GM18873 (cell line): Measurements from ENCODE around the gene UBE2M.

Experiments used
- ATAC-seq: cut with Tn5 transposase; IDR thresholded peaks from one replicate; pipeline ENCODE4 v1.9.1; 2021; ENCODE audit warnings: mild to moderate bottlenecking, moderate library complexity, moderate number of reproducible peaks; ENCODE audit not compliant: unreplicated experiment, low FRiP score

UBE2M gene

DNA sequence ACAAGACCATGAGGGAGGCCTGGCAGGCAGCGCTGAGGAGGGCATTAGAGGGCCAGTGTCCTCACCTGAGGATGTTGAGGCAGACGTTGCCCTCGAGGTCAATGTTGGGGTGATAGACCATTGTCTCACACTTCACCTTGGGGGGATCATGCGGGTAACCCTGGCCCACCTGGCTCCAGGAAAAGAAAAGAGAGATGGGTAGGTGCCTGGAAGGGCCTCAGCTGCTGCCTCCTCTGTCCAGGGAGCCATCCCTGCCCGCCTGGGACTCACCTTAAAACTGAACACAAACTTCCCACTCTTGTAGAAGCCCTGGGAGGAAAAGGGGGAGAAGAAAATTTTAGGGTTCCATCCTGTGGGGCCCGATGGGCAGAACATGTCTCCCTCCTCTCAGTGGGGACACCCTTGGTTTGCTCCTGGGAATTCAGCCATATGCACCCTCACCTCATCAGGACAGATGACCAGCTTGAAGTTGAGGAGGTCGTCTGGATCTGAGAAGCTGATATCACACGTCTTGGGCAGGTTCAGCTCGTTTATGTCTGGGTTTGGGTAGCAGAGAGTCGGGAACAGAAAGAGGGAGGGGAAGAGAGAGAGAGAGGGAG lies 1.7 kb downstream of the UBE2M start:
- no peak for ATAC-seq

DNA sequence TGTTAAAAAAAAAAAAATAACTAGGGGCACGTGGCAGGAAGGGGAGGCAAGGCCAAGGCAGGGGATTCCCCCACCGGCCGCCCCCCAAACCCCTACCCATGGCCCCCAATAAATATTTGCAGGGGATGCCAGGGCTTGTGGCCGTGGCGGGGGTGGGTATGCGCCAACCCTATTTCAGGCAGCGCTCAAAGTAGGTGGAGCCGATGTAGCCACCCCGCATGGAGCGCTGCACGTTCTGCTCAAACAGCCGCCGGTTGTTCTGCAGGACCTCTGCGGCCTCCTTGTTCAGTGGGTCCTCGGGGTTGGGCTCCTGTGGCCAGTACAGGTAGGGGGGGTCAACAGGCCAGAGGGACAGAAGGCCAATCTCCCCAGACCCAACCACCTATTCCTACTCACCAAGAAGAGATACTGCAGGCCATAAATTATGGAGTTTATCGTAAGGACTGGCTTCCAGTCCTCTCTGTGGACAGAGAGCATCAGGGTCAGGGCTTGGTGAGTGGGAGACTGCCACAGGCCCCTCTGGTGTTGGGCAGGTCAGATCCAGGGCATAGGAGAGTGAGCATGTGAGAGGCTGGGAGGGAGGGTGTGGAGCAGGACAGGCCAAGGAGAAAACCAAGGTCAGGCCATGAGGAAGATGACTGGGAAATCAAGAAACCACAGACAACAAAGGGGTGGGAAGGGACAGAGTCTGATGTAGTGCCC lies 2.3 kb downstream of the UBE2M start:
- no peak for ATAC-seq

DNA sequence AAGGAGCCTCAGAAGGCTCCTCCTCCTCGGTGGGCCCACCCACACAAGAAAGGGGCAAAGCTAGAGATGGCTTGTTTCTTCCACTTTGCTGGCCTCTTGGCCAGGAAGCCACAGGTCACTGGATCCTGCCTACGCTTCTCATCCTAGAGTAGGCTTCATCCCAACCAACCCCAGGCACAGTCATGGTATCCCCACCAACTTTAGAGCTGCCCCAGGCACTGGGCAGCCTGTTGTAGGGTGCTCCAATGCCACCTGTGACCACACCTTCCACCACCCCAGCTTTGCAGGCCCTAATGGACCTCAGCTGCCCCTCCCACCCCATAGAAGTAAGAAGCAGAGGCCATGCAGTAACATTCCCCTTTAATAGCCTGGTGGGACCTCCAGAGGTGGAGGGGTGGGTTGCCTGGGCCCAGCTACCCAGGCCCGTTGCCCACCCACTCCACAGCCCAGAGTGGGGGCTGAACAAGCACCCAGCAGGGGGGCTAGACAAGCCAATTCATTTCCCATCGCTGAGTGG lies 3.0 kb downstream of the UBE2M start:
- ATAC-seq: no peak

DNA sequence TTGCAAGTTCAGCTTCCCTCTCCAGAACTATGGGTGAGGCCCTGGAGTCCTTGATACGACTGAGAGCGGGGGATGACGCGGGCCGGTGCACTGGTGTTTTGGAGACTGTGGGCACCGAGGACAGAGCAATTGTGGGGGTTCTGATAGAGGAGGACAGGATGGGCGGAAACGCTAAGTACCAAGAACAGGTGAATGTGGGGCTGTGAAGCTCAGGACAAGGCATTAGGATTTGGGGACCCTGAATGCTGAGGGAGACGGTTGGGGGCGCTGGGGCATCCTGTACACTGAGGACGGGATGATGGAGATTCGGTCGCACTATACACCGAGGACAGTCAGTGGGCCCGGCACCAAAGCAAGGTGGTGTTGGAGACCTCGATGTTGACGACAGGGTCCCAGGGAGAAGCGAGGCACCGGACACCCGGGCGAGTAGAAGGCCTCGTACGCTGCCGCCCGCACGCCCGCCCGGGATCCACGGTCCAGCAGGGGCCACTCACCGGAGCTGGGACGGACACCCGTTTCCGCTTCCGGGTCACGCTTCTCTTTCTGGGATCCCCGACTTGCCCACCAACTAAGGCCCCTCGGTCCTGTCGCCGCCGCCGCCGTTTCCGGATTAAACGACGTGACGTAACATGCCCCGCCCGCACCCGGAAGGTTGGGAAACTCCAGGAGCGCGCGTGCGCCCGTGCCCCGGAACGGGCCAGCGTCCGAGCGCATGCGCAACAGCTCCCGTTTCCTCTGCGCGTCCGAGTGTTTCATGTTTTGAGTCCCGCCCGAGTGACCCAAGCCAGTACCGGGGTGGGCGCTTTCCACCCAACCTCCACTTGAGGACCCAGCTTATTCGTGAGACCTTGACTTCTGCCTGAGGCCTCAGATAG lies 3.7 kb downstream of the UBE2M start, which contains the start of gene CHMP2A:
TSS of gene CHMP2A (minus strand) at position 612 of the 875 bp plus-strand sequence. CDS start 893 bp downstream, outside the sequence.
- ATAC-seq: peak; percentile 26

DNA sequence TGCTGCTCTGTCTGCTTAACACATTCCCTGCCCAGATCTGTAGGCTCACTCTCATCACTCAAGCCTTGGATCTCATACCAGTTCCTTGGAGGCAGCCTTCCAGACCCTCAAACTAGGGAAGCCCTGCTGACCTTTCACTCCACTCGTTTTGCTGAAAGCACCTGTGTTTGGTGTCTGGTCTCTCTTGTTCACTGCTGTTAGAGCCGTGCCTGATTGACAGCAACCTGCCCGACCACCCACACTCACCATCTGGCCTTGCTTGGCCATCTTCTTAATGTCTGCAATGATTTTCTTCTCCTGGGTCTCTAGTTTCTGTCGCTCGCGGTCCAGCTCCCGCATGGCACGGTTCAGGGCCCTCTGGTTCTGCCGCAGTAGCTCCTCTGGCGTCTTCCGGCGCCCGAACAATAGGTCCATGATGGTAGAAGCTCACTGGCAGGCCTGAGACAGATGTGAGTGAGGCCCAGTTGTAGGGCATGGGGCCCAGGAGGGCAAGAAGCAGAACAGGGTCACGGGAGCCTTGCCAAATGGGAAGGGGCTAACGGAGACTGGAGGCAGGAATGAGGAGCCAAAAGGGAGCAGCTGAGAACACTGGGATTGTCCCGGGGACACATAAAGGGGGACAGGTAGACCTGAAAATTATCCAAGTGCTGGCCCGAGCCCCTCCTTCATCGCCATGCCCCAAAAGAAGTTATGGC lies 4.5 kb downstream of the UBE2M start:
- ATAC-seq: no peak

DNA sequence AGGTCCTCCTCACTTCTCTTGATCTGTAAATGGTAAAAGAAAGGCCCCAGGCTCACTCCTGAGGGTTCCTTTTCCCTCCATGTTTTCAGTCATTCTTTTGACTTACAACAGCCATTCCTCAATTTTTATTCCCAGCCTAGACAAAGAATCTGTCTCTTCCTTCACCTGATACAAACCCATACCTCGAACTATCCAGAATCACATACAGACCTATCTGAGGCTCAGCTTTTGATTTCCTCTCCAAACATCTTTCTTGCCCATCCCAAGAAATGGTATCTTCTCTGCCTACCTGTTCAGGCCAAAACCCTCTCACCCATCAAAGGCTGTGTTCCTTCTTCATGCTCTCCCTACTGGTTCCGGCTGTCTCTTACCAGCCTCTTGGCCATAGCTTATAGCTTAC lies 5.8 kb downstream of the UBE2M start:
- no peak for ATAC-seq

DNA sequence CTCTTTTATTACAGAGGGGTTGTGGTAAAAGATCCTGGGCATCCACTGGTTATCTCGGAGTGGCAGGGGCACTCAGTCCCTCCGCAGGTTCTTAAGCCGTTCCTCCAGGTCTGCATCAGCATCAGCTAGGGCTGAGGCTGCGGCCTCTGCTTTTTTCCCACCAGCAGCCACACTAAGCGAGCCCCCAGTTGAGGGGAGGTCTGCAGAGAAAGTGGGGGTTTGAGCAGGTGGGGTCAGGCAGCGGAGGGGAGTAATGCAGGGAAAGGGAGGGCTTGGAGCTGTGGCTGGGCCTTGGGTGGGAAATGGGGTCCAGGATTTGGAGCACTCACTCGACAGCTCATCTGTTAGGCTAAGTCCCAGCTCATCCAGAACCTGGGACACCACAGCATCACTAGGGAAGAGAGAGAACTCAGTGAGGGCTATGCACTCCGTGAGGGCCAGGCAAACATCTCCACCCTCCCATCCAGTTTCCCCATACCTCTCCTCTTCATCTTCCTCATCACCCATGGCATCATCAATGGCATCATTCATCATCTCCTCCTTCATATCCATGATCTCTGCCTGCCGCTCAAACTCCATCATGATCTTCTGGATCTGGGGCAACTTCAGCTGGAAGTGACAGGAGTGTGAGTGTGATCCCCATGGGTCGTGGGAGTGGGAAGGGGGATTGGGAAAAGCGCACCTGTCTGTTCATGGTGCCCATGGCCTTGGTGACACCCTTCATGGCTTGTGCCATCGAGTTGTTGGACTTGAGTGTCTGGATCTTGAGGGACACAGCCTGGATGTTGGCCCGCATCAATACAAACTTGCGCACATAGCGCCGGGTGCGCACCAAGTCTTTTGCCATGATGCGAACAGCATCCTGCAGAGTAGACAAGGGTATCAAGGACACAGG lies 6.6 kb downstream of the UBE2M start:
- no peak for ATAC-seq

DNA sequence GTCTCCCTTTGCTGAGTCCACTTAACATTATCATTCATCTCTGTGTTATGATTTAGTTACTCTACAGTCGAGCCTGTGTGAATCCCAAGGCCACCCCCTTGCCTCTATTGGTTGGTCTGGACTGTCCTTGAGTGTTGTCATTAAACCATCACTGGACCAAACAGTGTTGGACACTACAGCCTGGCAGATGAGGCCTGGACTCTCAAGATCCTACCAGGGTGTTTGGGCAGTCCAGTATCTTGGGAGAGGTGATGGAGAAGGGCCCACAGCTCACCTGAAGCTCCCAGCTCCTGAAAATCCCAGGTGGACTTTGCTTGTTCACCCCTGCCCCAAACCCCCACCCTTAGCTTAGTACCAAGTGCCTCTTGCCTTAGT lies 7.3 kb downstream of the UBE2M start:
- no peak for ATAC-seq

DNA sequence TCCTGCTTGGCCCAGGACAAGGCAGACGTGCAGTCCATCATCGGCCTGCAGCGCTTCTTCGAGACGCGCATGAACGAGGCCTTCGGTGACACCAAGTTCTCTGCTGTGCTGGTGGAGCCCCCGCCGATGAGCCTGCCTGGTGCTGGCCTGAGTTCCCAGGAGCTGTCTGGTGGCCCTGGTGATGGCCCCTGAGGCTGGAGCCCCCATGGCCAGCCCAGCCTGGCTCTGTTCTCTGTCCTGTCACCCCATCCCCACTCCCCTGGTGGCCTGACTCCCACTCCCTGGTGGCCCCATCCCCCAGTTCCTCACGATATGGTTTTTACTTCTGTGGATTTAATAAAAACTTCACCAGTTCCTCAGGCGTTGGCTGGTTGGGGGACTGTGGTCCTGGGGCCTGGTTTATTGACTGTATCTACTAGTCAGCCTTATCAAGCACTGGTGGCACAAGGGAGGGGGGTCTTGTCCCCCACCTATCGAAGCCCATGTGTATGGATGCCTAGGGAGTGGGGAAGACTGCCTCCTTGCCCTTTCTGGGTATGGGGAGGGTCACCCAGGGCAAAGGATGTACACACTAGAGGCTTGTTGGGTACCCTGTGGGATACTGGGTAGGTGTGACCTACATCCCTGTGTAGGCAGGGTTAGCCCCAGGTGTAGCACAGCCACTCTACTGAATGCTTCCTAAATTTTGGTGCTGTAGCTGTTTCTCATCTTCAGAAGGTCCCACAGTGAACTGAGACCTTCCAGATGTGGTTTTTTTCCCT lies 7.9 kb downstream of the UBE2M start:
- no peak for ATAC-seq

DNA sequence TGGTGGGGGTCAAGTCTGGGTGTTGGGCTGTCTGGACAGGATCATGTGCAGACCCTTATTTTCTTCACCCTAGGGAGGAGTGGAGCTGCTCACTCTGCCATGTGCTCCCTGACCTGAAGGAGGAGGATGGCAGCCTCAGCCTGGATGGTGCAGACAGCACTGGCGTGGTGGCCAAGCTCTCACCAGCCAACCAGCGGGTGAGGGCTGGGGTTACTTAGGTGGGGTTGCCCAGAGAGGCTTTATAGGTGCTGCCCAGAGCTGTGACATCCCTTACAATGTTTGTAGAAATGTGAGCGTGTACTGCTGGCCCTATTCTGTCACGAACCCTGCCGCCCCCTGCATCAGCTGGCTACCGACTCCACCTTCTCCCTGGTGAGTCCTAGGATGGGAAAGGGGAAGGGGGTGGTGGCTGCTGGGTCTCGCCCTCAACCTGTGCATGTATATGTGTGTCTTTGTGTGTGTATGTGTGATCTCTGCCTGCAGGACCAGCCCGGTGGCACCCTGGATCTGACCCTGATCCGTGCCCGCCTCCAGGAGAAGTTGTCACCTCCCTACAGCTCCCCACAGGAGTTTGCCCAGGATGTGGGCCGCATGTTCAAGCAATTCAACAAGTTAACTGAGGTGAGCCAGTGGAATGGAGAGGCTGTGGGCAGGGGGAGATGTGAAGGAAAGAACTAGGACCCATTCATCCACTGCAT lies 8.6 kb downstream of the UBE2M start:
- no peak for ATAC-seq

DNA sequence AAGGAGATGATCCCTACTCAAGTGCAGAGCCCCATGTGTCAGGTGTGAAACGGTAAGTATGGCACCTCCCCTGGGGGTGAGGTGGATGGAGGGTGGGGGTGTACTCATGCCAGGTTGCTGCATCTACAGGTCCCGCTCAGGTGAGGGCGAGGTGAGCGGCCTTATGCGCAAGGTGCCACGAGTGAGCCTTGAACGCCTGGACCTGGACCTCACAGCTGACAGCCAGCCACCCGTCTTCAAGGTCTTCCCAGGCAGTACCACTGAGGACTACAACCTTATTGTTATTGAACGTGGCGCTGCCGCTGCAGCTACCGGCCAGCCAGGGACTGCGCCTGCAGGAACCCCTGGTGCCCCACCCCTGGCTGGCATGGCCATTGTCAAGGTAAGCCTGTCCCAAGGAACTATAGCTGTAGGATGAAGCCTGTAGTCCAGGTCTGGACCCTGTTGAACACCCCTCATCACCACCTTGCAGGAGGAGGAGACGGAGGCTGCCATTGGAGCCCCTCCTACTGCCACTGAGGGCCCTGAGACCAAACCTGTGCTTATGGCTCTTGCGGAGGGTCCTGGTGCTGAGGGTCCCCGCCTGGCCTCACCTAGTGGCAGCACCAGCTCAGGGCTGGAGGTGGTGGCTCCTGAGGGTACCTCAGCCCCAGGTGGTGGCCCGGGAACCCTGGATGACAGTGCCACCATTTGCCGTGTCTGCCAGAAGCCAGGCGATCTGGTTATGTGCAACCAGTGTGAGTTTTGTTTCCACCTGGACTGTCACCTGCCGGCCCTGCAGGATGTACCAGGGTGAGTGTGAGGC lies 9.3 kb downstream of the UBE2M start:
- no peak for ATAC-seq

DNA sequence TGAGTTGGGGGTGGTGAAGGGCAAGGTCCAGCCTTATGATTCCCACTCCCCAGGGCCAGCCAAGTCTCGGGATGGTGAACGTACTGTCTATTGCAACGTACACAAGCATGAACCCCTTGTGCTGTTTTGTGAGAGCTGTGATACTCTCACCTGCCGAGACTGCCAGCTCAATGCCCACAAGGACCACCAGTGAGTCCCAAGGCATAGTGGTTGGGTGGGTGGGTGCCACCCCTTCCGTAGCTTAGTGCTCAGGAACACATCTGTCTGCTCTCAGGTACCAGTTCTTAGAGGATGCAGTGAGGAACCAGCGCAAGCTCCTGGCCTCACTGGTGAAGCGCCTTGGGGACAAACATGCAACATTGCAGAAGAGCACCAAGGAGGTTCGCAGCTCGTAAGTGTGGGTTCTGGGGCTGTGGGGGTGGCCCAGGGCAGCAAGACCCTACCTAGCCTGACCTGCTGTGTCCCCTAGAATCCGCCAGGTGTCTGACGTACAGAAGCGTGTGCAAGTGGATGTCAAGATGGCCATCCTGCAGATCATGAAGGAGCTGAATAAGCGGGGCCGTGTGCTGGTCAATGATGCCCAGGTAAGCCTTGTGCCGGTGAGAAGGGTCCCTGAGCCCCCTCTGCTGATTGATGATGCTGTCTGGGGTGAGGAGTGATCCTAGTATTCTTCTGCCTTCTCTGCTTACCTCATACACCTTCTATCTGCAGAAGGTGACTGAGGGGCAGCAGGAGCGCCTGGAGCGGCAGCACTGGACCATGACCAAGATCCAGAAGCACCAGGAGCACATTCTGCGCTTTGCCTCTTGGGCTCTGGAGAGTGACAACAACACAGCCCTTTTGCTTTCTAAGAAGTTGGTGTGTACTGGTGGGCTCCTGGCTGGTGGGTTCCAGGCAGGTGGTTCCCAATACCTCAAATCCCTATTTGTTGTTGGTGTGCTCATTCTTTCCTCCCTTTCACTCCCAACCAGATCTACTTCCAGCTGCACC lies 10.8 kb downstream of the UBE2M start:
- ATAC-seq: no peak

DNA sequence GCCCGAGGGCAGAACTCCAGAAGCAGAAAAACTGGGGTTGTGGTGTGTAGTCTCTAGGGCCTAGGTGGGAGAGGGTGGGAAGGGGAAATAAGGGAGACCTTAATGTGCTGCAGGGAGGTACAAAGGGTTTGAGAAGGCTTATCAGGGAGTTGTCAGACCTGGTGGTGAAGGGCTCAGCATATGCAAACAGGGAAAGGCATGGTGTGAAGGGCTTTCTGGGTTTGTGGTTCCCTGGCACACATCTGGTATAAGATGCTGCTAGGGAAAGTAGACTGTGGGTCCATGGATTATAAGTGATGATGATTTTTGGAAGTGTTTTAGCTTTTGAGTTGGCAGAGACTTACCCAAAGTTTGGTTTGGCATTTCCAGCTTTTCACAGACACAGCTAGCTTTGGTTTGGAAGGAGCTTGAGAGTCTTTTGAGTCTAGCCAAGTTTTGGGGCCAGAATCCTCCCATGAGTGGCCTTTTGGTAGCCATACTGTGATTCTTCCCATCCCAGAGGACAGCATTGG lies 12.3 kb downstream of the UBE2M start:
- ATAC-seq: no peak

DNA sequence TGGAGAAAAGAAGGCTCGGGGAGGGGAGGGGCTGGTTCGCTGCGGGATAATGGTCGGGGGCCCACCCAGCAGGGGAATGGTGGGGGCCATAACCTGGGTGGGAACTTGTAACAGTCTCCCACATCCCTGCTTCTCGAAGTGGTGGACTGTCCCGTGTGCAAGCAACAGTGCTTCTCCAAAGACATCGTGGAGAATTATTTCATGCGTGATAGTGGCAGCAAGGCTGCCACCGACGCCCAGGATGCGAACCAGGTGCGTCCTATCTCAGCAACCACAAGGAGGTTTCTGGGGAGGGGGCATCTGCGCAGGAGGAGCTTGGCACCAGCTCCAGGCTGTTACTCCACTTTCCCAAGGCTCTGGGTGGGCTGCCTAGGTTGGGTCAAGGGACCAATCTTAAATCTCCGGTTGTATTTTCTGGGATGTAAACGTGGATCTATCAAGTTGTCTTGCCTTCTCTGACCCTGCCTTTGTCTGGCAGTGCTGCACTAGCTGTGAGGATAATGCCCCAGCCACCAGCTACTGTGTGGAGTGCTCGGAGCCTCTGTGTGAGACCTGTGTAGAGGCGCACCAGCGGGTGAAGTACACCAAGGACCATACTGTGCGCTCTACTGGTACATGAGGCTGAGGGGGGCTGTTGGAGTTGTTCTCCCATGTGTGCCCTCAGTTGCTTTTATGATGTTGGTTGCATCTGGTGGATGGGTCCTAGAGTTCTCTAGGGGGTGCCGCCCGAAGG lies 13.0 kb downstream of the UBE2M start:
- ATAC-seq: no peak

DNA sequence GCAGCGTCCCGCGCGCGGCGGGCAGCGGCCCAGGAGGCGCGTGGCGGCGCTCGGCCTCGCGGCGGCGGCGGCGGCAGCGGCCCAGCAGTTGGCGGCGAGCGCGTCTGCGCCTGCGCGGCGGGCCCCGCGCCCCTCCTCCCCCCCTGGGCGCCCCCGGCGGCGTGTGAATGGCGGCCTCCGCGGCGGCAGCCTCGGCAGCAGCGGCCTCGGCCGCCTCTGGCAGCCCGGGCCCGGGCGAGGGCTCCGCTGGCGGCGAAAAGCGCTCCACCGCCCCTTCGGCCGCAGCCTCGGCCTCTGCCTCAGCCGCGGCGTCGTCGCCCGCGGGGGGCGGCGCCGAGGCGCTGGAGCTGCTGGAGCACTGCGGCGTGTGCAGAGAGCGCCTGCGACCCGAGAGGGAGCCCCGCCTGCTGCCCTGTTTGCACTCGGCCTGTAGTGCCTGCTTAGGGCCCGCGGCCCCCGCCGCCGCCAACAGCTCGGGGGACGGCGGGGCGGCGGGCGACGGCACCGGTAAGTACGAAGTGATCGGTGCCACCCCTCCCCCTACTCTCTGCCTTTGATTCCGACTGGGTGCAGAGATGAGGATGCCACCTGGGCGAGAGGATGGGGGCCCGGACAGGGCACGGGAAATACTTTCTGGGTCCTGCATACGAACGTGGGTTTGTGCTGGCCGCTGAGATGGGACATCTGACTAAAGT lies 13.7 kb downstream of the UBE2M start:
- peak; percentile 39 for ATAC-seq
